H1 (cell line): Measurements from ENCODE around the gene DPEP1. TPM values are rescaled to one million over a fixed set of nuclear protein-coding genes. Genes with fewer than 3 reads are reported as not detected.

Experiments
- CBX5 ChIP-seq: fragments of 300-800, 300-1000 bp; sonication (generic); IDR thresholded peaks from 2 replicates; pipeline ENCODE4 v1.7.1; 2016; ENCODE audit warnings: antibody characterized with exemption, low read length, low read depth
- CREB1 ChIP-seq: IDR thresholded peaks from 2 replicates; pipeline ENCODE4 v1.6.1; 2012; ENCODE audit warnings: inconsistent platforms
- EGR1 ChIP-seq: IDR thresholded peaks from 2 replicates; pipeline ENCODE4 v1.6.1; 2011; ENCODE audit warnings: low read depth, low read length, borderline replicate concordance
- FOSL1 ChIP-seq: IDR thresholded peaks from 2 replicates; pipeline ENCODE4 v1.6.1; 2011; ENCODE audit warnings: mild to moderate bottlenecking, low read depth, low read length, moderate library complexity; ENCODE audit not compliant: insufficient read depth
- NANOG ChIP-seq: IDR thresholded peaks from 2 replicates; pipeline ENCODE4 v1.6.1; 2011; ENCODE audit warnings: low read length, low read depth, mild to moderate bottlenecking, inconsistent platforms; ENCODE audit not compliant: insufficient read depth, poor library complexity, severe bottlenecking
- SAP30 ChIP-seq: fragments of 300-600 bp; sonication (generic); IDR thresholded peaks from 2 replicates; pipeline ENCODE4 v1.7.1; 2012; ENCODE audit warnings: low read length, moderate library complexity, mild to moderate bottlenecking, inconsistent platforms; ENCODE audit not compliant: insufficient read depth, insufficient replicate concordance
- SIN3A ChIP-seq, 2 experiments: IDR thresholded peaks in 1 of 2; conservative IDR thresholded peaks in 1 of 2; 2 replicates each; pipeline ENCODE4 v1.6.1; 2011 to 2012; ENCODE audit warnings: low read length in 2 of 2, improper control_type of control experiment in 1 of 2, low read depth in 1 of 2, mild to moderate bottlenecking in 1 of 2
- SIRT6 ChIP-seq: IDR thresholded peaks from one replicate; pipeline ENCODE4 v1.7.1; 2012; ENCODE audit warnings: low read length, inconsistent platforms
- TAF1 ChIP-seq: IDR thresholded peaks from 2 replicates; pipeline ENCODE4 v1.6.1; 2011; ENCODE audit warnings: mild to moderate bottlenecking, low read depth, low read length
- polyA plus RNA-seq, 7 experiments: library from polyadenylated mRNA; depleted of rRNA in 3 of 7; stranded (reverse) in 5 of 7; unstranded in 2 of 7; fragments of >200 nt in 5 of 7; fragments of 200-250 nt in 2 of 7; gene quantifications; 1 replicate in 5 of 7; 2 replicates in 1 of 7; 4 replicates in 1 of 7; pipeline versions ENCODE4 v1.2.1 to v1.2.3, GENCODE V29; 2011 to 2013; ENCODE audit warnings: missing spikeins in 2 of 7, mixed read lengths in 2 of 7
- total RNA-seq: library from RNA; stranded (reverse); fragmentation: NEBNext Ultra II Directional; extraction: Animal tissue kit (Norgen Biotek cat#: 25700); gene quantifications from 2 replicates; pipeline ENCODE4 v1.2.1, GENCODE V29; 2021
- TF ChIP-seq, protein P1 (sequence below): fragments of 300-600 bp; sonication (generic); IDR thresholded peaks from 2 replicates; pipeline ENCODE4 v1.7.1; 2012; ENCODE audit warnings: low read length, moderate library complexity, mild to moderate bottlenecking, inconsistent platforms; ENCODE audit not compliant: insufficient replicate concordance

DPEP1 gene
- total and polyA plus RNA-seq, 2 of the 8 experiments (the other 6 are each of a cell fraction or from before 2014, with no cell fraction given), result 2.8 to 3.1 TPM

DNA sequence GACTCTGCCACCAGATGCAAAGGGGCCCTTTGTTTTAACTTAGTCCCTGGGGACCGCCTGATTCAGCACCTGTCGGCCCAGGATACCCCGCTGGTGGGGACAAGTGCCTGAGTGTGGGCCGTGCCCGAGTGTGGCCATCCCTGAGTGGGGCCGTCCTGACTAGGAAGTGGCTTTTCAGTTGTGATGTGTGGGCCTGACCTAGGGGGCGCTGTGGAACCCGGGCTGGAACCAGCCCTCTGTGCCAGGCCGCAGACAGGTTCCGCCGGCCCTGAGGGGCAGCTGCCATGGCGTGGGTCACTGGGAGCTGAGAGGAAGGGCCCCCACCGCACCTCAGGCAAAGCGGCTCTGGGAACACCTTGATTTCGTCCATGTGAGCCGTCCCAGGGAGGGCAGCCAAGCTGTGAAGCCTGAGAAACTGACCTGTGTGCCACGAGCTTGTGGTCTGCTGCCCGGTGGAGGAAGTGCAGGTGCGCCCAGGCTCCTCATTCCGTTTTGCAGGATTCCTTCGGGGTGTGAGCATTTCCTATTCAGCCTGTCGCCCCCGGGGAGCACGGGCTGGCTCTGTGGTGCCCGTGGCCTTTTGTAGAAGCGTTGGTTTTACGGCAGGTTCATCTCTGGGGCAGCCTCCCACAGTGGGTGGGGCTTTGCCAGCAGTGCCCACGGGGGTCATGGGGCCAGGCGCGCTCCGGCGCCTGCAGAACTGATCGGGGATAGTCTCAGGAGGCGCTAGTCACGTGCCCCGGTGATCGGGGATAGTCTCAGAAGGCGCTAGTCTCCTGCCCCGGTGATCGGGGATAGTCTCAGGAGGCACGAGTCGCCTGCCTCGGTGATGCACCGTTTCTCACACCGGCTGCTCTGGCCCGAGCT lies 47.7 kb upstream of the DPEP1 start (continued):
- TF ChIP-seq TAF1 (no peak; the same call in 1 of the 2 replicates), SAP30 (no peak), CBX5 (no peak), FOSL1 (no peak), NANOG (no peak), SIN3A (conservative IDR thresholded peaks at IDR 0.05 in 1 of 2, IDR thresholded peaks at IDR 0.05 in 1 of 2; ENCODE audit: low read depth in 1 of 2, low read length in 2 of 2) (peak in 1 of 2 experiments; percentile 38; a peak in 2 of 4 replicates), EGR1 (no peak), SIRT6 (no peak), CREB1 (no peak)
- TF ChIP-seq, protein P1, sequence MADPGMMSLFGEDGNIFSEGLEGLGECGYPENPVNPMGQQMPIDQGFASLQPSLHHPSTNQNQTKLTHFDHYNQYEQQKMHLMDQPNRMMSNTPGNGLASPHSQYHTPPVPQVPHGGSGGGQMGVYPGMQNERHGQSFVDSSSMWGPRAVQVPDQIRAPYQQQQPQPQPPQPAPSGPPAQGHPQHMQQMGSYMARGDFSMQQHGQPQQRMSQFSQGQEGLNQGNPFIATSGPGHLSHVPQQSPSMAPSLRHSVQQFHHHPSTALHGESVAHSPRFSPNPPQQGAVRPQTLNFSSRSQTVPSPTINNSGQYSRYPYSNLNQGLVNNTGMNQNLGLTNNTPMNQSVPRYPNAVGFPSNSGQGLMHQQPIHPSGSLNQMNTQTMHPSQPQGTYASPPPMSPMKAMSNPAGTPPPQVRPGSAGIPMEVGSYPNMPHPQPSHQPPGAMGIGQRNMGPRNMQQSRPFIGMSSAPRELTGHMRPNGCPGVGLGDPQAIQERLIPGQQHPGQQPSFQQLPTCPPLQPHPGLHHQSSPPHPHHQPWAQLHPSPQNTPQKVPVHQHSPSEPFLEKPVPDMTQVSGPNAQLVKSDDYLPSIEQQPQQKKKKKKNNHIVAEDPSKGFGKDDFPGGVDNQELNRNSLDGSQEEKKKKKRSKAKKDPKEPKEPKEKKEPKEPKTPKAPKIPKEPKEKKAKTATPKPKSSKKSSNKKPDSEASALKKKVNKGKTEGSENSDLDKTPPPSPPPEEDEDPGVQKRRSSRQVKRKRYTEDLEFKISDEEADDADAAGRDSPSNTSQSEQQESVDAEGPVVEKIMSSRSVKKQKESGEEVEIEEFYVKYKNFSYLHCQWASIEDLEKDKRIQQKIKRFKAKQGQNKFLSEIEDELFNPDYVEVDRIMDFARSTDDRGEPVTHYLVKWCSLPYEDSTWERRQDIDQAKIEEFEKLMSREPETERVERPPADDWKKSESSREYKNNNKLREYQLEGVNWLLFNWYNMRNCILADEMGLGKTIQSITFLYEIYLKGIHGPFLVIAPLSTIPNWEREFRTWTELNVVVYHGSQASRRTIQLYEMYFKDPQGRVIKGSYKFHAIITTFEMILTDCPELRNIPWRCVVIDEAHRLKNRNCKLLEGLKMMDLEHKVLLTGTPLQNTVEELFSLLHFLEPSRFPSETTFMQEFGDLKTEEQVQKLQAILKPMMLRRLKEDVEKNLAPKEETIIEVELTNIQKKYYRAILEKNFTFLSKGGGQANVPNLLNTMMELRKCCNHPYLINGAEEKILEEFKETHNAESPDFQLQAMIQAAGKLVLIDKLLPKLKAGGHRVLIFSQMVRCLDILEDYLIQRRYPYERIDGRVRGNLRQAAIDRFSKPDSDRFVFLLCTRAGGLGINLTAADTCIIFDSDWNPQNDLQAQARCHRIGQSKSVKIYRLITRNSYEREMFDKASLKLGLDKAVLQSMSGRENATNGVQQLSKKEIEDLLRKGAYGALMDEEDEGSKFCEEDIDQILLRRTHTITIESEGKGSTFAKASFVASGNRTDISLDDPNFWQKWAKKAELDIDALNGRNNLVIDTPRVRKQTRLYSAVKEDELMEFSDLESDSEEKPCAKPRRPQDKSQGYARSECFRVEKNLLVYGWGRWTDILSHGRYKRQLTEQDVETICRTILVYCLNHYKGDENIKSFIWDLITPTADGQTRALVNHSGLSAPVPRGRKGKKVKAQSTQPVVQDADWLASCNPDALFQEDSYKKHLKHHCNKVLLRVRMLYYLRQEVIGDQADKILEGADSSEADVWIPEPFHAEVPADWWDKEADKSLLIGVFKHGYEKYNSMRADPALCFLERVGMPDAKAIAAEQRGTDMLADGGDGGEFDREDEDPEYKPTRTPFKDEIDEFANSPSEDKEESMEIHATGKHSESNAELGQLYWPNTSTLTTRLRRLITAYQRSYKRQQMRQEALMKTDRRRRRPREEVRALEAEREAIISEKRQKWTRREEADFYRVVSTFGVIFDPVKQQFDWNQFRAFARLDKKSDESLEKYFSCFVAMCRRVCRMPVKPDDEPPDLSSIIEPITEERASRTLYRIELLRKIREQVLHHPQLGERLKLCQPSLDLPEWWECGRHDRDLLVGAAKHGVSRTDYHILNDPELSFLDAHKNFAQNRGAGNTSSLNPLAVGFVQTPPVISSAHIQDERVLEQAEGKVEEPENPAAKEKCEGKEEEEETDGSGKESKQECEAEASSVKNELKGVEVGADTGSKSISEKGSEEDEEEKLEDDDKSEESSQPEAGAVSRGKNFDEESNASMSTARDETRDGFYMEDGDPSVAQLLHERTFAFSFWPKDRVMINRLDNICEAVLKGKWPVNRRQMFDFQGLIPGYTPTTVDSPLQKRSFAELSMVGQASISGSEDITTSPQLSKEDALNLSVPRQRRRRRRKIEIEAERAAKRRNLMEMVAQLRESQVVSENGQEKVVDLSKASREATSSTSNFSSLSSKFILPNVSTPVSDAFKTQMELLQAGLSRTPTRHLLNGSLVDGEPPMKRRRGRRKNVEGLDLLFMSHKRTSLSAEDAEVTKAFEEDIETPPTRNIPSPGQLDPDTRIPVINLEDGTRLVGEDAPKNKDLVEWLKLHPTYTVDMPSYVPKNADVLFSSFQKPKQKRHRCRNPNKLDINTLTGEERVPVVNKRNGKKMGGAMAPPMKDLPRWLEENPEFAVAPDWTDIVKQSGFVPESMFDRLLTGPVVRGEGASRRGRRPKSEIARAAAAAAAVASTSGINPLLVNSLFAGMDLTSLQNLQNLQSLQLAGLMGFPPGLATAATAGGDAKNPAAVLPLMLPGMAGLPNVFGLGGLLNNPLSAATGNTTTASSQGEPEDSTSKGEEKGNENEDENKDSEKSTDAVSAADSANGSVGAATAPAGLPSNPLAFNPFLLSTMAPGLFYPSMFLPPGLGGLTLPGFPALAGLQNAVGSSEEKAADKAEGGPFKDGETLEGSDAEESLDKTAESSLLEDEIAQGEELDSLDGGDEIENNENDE, result no peak
